ENCODE results near the gene YJU2.

The YJU2 gene

DNA sequence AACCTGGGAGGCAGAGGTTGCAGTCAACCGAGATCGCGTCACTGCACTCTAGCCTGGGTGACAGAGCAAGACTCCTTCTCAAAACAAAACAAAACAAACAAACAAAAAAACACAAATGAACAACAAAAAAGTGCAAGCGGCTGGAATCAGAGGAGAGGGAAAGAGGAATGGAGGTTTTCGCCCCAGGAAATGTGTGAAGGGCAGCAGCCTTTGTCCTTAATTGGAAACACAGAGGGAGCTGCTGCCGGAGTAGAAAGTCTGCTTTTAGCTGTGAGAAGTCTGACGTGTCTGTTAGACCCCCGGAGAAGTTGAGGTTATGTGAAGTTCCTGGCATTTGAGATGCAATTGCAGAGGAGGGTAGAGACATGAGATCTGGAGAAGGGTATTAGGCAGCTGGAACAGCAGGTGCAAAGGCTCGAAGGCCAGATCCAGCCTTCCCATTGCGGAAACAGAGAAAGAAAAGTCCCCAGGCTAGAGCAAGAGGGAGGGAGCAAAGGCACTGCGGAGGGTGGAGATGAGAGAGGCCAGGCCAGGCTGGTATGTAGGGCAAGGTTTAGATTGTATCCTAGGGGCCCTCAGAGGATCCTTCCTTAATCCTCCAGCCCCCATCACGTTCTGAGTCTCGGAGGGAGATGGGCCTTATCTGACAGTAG lies 54.8 kb downstream of the YJU2 start:
- no peak for DNase-seq

DNA sequence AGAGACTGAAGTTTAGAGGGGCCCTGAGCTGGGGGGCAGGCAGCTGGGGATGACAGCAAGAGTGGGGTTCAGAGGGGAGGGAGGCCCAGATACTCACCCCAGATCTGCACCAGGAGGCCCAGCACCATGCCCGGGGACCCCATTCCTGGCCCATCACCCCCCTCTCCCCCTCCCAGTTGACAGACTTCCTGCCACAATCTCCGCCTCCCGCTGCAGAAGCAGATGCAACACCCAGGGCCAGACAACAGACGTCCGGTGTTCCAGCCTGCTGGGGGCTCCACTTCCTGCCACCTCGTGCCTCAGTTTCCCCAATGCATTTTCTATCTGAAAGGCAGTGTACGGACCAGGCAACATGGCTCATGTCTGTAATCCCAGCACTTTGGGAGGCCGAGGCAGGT lies 55.4 kb downstream of the YJU2 start, which contains the start of gene TMIGD2:
TMIGD2 (minus strand) TSS at position 147 of the 398 bp plus-strand sequence; CDS start at position 143, 4 bp downstream.
- no peak for DNase-seq

DNA sequence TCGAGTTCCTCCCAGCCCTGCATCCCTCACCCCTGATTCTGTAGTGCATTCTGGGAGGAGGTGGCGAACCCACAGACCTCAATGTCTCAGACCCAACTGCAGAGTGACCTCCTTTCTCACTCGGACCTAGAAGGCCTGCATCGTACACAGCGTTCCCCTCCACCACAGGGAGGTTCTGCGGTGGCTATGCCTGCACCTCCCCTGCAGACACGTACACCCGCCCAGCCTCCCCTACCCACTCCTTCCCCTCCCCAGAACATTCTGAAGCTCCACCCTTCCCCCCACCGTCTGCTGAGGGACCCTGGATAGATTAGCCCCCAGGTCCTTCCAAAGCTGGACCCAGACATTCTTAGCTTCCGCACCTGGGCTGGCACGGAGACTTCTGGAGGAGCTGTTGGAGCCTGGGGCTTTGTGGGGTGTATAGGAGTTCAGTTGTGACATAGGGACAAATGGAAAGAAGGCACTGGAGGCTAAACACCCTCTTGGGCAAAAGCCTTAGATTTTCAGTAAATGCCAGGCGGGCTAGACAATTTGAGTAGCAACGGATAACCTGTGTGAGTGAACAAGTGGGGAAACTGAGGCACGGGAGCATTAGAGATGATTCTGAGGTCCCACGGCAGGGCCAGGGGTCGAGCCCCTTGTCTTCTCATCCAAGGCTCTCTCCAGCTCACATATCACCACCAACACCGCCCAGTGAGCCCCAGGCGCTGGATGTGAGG lies 57.1 kb downstream of the YJU2 start:
- no peak for DNase-seq

DNA sequence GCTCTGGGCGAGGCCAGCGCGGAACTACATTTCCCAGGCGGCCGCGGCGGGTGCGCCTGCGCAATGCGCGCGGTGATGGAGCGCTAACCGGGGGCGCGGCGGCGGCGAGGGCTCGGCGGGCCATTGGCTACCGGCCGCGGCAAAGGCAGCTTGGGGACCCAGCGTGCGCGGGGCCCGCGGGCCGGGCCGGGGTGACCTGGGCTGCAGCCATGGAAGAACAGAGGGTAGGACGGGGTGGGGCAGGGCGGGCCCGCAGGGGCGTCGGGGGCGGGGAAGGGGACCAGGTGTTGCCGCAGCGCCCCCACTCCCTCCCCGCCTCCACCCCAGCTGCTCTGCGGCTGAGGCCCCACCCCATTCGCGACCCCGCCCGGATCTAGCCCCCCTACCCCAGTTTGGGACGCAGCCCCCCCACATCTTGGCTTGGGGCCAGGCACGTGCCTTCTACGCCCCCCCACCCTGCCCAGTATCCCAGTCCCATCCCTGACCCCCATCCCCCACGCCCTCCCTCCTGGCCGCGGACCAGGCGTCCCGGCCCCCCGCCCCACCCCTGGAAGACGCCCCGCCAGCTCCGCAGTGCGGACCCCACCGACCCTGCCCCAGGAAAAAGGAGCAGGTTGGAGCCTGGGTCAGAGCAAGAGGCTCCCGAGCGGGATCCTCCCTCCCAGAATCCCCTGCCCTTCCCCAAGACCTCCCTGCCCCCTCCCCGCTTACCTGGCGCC lies 57.8 kb downstream of the YJU2 start, which contains the start of gene FSD1:
FSD1 (plus strand) TSS at position 61 of the 719 bp plus-strand sequence; CDS start at position 210, 149 bp downstream.
- DNase-seq: peak; percentile 57

DNA sequence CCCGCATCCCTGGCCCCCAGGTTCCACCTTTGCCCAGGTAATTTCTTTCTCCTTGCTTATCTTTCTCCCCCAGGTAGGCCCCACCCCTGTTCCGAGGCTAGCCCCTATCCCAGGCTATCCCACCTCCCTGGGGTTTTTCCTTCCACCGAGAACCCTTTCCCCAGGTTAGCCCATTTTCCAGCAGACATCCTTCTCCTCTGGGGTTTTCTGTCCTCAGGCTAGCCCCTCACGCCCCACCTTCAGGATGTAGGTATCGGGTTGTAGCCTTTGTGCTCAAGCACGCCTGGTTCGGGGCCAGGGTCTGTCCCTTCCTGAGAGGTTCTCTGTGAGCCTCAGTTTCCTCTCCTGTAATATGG lies 58.4 kb downstream of the YJU2 start:
- DNase-seq: no peak

DNA sequence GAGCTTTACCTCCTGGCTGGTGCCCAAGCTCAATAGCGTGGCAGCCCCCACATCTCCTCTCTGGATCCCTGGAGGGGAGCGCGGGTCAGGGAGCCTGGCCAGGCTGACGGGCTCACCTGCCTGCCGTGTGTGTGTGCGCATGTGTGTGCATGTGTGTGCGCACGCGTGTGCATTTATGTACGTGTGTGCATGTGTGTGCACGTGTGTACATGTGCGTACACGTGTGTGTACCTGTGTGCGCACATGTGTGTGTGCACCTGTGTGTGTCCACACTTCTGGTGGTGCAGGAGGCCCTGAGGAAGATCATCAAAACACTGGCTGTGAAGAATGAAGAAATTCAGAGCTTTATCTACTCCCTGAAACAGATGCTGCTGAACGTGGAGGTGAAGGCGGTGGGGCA lies 58.8 kb downstream of the YJU2 start:
- no peak for DNase-seq

DNA sequence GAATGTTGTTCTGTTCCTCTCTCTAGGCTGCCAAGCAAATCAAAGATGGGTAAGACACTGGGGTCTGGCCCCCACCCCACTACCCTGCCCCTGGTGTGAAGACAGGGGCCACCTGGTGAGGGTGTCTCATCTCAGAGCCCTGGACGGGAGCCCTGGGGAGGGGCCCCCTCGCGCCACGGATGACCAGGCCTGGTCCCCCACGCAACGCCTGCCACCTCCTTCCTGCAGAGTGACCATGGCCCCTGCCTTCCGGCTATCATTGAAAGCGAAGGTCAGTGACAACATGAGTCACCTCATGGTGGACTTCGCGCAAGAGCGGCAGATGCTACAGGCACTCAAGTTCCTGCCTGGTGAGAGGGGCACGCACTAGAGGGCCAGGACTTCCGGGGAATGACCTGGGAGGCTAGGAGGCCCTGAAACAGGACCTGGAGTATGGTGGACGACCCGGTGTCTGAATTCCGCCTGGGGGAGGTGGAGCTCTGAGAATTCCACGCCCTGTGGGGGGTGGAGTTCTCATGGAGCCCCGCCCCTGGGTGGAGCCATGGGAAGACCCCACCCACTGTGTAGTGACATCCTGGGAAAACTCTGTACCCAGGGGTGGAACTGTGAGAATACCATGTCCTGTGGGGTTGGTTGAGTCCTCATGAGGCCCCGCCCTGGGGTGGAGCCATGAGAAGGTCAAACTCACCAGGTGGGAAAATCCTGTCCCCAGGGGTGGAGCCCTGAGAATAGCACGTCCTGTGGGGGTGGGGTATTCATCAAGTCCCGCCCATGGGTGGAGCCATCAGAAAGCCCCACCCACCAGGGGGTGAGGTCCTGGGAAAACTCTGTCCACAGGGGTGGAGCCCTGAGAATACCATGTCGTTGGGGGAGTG lies 63.6 kb downstream of the YJU2 start:
- DNase-seq: no peak

DNA sequence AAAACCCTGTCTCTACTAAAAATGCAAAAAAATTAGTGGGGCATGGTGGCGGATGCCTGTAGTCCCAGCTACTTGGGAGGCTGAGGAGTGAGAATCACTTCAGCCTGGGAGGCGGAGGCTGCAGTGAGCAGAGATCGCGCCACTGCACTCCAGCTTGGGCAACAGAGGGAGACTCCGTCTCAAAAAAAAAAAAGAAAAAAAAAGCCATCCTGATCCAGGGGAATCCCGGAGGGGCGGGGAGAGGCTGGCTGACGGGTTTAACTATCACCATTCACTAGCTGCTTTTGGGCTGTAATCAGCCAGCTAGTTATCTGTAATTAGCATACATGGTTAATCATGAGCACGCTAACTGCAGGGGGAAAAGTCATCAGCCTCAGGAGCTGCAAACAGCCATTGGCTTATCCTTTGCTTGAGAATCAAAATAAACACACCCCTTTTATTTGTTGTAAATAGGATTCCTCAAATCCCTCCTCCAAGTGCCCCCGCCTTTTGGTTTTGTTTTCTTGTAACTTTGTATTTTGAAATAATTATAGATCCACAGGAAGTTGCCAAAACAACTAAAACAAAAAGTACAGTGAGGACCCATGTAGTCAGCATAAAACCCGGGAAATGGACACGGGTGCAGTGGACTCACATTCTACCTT lies 67.1 kb downstream of the YJU2 start:
- DNase-seq: no peak

DNA sequence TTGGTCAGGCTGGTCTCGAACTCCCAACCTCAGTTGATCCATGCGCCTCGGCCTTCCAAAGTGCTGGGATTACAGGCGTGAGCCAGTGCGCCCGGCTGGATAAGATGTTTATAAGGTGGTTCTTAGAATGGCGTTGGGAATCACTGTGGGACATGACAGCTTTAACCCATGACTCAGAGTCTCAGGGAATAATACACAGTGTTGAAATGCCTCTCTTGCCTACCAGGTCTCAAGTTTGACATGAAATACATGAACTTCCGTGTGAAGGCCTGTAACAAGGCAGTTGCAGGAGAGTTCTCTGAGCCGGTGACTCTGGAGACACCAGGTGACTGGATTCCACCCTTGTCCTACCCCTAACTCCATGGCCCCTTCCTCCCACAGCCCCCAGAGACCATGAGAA lies 70.1 kb downstream of the YJU2 start:
- DNase-seq: no peak

DNA sequence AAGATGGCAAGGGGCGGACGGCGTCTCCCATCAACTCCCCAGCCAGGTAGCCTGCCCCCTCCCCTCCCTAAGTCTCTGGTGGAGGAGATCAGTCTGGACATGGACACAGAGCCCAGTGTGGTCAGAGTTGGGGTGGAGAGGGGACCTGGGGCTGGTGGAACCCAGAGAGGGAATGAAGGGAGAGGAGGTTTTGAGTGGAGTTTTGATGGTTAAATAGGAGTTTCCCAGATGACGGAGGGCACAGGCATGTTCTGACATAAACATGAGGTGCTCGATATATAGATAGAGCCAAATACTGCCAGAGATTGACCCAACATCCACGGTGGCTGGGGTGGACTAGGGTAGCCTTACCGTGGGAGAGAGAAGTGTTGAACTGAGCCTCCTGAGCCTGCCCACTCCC lies 71.6 kb downstream of the YJU2 start:
- no peak for DNase-seq

All from NCI-H1436 (cell line).